ENCODE results near the gene MACROD1.
"Not testable (repeated sequence)": the region's sequence is repeated elsewhere in the genome, so short reads cannot be mapped to it uniquely, and the experiment has no call there.

Gene MACROD1

DNA sequence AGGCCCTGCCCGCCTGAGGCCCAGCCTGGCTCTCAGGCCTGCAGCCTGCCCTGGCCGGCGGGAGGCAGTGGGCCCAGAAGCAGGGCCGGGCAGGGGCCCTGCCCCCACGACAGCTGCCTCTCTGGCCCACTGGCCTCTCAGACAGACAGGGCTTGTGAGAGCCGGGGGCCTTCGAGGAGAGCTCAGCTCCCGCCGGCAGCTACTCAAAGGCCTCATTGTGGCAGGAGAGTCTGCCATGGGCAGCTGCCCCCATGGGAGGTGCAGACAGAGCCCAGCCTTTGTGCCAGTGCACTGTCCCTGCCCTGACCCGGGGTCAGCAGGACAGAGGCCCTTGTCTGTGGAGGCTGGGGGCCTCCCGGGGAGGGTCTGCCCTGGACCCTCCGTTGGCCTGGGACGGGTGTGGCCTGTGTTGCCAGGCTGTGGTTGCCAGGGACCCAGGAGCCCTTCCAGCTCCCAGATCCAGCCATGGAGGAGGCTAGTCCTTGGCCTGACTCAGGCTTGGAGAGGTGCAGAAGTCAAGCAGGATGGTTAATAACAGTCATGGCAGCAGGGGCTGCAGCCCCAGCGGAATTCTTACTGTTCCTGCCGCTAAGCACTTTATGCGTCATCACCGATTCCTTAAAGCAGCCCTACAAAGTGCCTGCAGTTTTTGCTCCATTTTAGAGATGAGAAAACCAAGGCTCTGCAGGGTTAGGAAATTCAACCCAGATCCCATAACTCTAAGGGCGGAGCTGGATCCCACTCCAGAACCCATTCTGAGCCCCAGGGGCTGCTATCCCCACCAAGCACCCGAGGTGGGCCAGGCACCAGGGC, 117.7 kb downstream of the MACROD1 start:
- TF ChIP-seq GATA1 (IDR thresholded peaks at IDR 0.05; ENCODE audit: low read depth, low read length), result no peak
- DNase-seq, result no peak

DNA sequence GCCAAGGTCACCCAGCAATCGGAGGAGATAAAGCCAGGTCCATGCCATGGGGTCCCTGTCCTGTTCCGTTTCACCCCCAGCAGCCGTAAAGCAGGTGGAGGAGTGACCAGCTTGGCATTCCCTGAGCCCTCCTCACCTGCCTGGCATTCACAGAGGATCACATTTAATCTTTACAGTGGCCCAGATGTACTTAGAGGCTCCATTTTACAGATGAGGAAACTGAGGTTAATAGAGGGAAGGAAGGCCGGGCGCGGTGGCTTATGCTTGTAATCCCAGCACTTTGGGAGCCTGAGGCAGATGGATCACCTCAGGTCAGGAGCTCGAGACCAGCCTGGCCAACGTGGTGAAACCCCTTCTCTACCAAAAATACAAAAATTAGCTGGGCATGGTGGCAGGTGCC, 118.5 kb downstream of the MACROD1 start:
- not testable (repeated sequence) for DNase-seq

DNA sequence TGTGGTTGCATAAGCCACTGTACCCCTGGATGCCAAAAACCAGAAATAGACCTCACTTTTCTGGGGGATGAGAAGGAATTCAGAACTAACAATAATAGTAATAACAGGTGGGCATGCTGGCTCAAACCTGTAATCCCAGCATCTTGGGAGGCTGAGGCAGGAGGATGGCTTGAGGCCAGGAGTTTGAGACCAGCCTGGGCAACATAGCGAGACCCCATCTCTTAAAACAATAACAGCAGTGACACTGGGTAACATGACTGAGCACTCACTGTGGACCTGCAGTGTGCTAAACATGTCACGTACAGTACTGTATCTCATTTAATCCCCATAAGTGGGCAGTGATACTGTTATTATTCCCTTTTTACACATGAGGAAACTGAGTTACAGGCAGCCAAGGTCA, 120.2 kb downstream of the MACROD1 start:
- TF ChIP-seq POLR2A (IDR thresholded peaks at IDR 0.05; ENCODE audit: low read length), result no peak
- TF ChIP-seq GATA1 (IDR thresholded peaks at IDR 0.05; ENCODE audit: low read depth, low read length), result no peak
- no peak for DNase-seq

DNA sequence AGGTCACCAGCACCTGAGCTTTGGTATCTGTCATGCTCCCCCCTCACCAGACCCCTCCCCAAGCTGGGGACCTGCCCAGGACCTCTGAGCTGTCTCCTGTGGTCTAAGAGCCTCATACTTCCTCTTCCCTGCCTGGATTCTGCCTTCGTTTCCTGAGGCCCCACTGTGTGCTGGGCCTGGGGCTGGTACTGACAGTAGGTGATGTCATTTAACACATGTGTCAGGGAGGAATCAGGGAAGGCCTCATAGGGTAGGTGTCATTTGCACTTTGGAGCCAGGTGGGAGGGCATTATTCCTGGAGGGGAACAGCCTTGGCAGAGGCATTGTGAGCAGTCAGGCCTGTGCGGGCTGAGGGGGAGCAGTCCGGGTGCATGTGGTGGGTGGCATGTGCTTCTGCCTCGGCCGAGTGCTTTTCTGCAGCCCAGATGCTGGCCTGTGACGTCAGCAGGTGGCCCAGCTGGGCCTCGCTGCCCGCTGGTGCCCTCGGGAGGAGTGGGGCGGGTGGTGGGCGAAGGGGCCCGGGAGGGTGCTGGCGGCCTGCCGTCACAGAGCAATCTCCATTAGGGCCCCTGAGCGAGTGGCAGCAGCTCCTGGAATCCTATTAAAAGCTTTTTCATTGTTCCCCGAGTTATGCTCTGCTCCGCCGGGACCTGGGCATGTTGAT, 121.1 kb downstream of the MACROD1 start:
- no peak for DNase-seq
- TF ChIP-seq GATA1 (IDR thresholded peaks at IDR 0.05; ENCODE audit: low read depth, low read length), result no peak
- TF ChIP-seq POLR2A (IDR thresholded peaks at IDR 0.05; ENCODE audit: low read length), result no peak

DNA sequence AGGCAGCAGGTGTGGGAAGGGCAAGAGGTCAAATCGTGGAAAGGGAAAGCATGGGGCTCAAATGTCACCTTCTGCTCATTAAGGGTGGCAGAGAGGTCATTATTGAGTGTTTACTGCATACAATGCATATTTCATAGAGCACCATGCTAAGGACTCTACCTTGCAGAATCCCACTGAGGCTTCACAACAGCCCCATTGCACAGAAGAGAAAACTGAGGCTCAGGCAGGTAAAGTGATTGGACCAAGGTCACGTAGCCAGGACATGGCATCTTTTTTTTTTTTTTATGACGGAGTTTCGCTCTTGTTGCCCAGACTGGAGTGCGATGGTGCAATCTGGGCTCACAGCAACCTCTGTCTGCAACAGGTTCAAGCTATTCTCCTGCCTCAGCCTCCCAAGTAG, 122.4 kb downstream of the MACROD1 start:
- TF ChIP-seq GATA1 (IDR thresholded peaks at IDR 0.05; ENCODE audit: low read depth, low read length), result no peak
- no peak for TF ChIP-seq POLR2A (IDR thresholded peaks at IDR 0.05; ENCODE audit: low read length)
- DNase-seq, result no peak

DNA sequence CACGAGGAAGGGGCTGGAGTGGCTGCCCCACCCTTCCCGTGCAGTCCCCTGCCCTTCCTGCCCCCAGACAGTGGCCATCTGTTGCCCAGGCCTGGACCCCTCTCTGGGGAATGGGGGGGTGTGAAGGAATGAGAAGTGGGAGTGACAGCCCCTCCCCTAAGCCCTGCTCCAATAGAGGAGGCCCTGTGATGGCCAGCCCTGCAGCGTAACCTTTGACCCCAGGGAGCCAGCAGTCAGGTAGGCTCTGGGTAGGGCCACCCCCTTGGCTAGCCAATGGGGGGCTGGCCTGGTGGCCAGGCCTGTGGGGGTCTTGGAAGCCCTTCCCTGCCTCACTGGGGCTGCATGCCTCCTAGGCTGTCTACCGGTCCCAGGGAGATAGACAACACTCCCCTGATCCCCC, 123.6 kb downstream of the MACROD1 start:
- TF ChIP-seq GATA1 (IDR thresholded peaks at IDR 0.05; ENCODE audit: low read depth, low read length), result no peak
- no peak for TF ChIP-seq POLR2A (IDR thresholded peaks at IDR 0.05; ENCODE audit: low read length)

DNA sequence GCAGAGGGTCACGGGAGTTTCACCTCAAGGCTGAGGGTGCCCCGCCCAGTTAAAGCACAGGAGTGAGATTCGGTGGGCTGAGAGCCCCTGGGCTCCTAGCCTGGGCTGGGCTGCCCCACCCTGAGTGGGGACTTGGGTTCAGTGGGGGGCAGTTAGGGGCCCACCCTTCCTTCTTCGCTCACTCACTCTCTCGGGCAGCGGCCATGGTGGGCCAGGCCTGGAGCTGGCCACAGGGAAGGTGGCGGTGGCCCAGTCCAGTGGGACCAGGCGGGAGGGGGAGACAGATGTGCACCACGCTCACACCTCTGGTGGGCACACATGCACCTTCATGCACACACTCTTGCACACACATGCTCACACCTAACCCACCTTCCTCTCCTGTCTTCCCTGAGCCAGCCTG, 124.1 kb downstream of the MACROD1 start:
- no peak for DNase-seq
- TF ChIP-seq GATA1 (IDR thresholded peaks at IDR 0.05; ENCODE audit: low read depth, low read length) (no peak), POLR2A (IDR thresholded peaks at IDR 0.05; ENCODE audit: low read length) (no peak)

More for the DNA sequence above, 123.6 kb downstream of the MACROD1 start:
- DNase-seq, result no peak

DNA sequence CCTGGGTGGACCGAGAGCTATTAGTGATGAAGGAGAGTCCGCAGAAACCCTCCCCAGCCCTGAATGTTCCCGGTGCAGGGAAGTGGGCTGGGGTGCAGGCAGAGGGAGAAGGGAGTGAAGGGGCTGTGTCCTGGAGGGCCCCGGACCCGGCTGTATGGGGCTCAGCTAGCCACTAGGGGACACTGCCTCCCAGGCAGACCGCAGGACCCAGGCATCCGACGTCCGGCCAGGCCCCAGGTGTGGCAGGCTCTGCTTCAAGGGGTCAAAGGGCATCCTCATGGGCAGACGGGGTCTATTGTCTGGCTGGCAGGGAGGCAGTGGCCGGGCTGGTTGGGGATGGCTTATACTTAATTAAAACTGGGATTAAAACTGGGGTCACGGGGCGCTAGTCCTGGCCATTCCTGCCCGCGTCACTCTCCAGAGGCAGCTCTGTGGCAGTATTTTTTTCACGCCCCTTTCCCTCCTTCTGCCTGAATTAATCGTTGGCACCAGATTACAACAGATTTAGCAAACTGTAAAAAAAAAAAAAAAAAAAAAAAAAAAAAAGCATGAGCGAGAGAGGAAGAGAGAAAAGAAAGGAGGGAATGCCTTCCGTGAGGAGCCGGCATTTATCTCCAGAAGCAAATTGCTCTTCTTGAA, 125.1 kb downstream of the MACROD1 start:
- TF ChIP-seq GATA1 (IDR thresholded peaks at IDR 0.05; ENCODE audit: low read depth, low read length) (no peak), POLR2A (IDR thresholded peaks at IDR 0.05; ENCODE audit: low read length) (no peak)
- DNase-seq, result no peak

DNA sequence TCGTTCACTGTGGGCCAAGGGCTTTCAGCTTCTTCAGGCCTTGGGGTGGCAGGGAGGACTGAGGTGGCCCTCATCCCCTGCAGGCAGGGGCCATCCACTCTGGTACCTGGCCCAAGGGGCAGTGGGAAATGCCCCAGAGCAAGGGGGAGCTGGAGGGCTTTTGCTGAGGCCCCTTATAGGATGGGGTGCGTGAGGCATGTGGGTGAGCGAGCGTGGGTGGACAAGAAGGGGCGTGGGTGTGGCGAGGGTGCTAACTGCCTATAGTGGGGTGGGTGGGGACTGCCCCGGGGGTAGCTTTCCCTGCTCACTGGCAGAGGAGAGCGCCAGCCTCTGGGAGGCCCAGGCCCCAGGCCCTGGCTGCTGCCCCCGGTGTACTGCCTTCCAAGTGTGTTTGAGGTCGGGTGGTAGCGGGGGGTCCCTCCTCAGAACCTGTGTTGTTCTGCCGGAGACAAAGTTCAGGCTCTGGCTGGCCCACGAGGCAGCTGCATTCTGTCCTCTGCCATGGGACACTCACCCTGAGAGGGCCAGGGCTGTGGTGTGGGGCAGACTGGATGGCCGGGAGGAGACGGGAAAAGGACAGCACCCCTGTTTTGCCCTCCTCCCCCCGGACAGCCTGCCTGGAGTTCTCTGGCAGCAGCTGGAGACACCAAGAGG, 126.8 kb downstream of the MACROD1 start:
- no peak for TF ChIP-seq GATA1 (IDR thresholded peaks at IDR 0.05; ENCODE audit: low read depth, low read length)
- no peak for TF ChIP-seq POLR2A (IDR thresholded peaks at IDR 0.05; ENCODE audit: low read length)
- no peak for DNase-seq

DNA sequence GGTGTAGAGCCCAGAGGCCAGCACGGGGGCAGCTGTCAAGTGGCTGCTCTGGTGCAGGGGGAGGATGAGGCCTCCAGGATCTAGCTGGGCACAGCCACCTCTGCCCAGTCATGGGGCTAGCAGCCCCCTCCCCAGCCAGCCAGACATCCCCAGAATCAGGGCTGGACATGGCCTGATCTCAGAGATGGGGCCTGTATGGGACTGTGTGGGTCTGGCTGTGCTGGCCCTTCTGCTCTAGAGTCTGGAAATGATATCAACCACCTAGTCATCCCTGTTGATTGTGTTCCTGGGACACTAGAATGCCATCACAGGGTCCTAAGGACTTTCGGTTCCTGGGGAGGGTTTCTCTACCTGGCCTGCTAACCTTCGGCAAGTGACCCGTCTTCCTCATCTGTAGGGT, 127.4 kb downstream of the MACROD1 start:
- no peak for DNase-seq
- TF ChIP-seq GATA1 (IDR thresholded peaks at IDR 0.05; ENCODE audit: low read depth, low read length) (no peak), POLR2A (IDR thresholded peaks at IDR 0.05; ENCODE audit: low read length) (no peak)

DNA sequence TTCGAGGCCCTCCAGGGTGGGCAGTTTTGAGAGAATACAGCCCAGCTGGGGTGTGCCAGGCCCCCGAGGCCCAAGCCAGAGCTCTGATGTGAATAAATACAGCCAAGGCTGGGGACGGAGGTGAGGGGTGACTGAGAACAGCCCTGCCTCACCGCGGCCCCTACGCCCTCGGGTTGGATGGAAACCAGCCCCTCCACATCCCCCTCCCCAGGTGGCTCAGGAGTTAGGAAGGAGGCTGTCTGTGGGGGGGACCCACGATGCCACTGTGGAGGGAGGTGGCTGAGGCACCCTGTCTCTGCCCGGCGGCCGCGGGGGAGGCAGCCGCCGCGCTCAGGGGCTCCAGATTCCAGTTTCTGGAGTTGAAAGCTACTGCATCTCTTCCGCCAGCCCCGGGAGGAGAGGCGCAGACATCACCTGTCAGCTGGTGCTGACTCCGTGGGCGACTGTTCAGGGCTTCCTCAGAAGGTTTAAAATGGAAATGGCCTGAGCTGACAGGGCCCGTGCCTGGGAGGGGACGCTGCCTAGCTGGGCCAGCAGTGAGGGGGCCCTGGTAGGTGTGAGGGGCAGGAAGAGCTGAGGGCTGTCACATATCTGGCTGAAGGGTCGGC, 128.8 kb downstream of the MACROD1 start:
- DNase-seq, result no peak
- TF ChIP-seq POLR2A (IDR thresholded peaks at IDR 0.05; ENCODE audit: low read length), result no peak
- TF ChIP-seq GATA1 (IDR thresholded peaks at IDR 0.05; ENCODE audit: low read depth, low read length), result no peak

DNA sequence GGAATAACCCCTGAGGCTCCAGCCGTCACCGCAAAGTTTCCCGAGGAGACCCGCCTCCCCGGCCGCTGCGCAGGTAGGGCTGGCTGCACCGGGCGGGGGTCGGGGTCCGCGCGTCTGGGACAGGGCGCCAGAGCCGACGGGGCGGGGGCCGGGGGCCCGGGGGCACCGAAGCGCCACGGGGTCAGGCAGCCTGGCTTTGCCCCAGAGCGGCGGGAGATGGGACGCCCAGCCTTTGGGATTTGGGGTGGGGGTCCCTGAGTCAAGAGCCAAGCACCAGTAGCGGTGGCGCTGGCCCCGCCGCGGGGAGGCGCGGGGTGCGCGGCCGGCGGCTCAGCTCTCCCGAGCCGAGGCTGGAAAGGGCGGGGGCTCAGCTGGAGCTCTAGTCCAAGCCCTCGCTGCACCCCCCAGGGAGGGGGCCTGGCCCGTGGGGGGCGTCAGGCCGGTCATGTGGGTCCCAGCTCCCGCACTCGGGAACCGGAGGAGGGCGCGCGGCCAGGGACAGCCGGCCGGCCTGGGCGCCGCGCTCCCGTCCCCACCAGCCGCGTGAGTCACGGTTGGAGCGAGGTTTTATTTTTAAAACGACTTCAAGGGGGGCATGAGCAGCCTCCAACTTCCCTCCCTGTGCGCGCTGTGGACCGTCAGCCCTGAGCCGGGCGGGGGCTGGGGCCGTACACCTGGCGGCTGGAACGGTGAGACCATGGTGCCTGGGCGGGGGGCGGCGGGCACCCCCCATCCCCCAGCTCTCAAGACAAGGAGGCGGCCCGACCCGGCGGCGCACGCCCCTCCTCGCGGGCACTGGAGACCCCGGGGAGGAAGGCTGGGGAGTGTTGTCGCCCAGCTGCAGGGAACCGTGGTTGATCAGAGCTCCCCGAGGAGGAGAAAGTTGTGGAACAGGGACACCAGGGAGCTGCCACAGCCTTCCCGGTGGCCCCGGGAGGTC, 129.6 kb downstream of the MACROD1 start:
- TF ChIP-seq GATA1 (IDR thresholded peaks at IDR 0.05; ENCODE audit: low read depth, low read length) (no peak), POLR2A (IDR thresholded peaks at IDR 0.05; ENCODE audit: low read length) (no peak)
- DNase-seq, result no peak

DNA sequence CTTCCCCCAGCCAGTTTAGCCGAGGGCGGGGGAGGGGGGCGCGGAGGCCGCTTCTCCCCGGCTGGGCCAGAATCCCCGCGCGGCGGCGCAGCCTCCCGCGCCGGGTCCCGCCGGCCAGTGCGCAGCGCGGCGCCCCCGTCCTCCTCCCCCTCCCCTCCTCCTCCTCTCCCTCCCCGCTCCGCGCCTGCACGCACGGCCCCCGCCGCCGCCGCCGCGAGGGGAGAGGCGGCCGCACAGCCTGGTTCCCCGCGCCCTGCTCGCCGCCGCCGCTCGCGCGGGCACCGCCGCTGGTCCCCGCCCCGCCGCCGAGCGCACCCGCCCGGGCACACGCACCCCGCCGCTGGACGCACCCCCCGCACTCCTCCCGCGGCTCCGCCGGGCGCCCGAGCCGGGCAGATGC, 130.3 kb downstream of the MACROD1 start, which contains the start of gene FLRT1:
Gene FLRT1, plus strand, starts transcription at position 356 of the 400 bp plus-strand sequence. CDS start 80,337 bp downstream, outside the sequence.
- no peak for TF ChIP-seq GATA1 (IDR thresholded peaks at IDR 0.05; ENCODE audit: low read depth, low read length)
- TF ChIP-seq POLR2A (IDR thresholded peaks at IDR 0.05; ENCODE audit: low read length), result no peak
- no peak for DNase-seq

Data from erythroblast (primary cell).